Epithelial cell of prostate (primary cell): Measurements from ENCODE around the gene GRIK4.

Experiments used
- DNase-seq: peaks from one replicate; pipeline ENCODE4 v3.0.0-alpha.2; 2011; ENCODE audit warnings: low read depth, low spot score
- H3K27ac ChIP-seq: fragments of 450-650 bp; 2 replicates; pipeline ENCODE4 v1.5.1; 2017; ENCODE audit warnings: mild to moderate bottlenecking

The GRIK4 gene

DNA sequence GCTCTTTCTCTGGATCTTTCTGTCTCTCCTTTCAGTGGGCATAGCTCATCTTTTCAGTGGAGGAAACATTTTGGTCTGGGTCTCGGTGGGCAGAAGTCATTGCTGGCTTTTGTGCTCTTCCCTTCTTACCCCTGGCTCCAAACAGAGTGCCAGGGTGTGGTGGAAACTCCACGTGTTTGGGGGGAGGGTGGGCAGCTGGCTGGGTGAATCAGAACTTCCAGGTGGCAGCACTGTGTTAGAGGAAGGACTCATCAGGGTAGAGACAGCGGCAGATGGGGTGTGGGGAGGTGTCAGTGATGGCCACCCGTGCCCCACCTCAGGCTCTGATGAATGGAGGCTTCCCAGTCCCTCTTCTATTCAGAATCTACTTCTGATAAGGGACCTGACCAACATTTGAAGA lies 114.0 kb downstream of the GRIK4 start:
- no peak overlapping the region for H3K27ac ChIP-seq
- no peak for DNase-seq

DNA sequence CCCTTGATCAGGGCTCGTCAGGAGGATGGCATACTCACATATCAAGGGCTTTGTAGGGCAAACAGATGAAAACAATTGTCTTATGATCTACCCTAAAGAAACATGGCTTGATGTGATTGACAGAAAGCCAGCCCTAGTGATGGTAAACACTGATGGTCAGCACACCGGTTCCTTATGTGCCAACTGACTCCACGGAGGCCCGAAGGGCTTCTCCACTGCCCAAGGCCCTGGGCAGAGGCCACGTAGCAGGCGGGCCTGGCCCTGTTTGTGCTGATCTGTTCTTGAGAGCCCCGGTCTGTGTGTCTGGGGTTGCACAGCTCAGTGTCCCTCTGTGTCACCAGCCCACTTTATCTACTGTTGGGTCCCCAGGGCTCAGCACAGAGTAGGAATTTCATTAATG lies 115.2 kb downstream of the GRIK4 start:
- H3K27ac ChIP-seq = no peak overlapping the region
- DNase-seq = no peak

DNA sequence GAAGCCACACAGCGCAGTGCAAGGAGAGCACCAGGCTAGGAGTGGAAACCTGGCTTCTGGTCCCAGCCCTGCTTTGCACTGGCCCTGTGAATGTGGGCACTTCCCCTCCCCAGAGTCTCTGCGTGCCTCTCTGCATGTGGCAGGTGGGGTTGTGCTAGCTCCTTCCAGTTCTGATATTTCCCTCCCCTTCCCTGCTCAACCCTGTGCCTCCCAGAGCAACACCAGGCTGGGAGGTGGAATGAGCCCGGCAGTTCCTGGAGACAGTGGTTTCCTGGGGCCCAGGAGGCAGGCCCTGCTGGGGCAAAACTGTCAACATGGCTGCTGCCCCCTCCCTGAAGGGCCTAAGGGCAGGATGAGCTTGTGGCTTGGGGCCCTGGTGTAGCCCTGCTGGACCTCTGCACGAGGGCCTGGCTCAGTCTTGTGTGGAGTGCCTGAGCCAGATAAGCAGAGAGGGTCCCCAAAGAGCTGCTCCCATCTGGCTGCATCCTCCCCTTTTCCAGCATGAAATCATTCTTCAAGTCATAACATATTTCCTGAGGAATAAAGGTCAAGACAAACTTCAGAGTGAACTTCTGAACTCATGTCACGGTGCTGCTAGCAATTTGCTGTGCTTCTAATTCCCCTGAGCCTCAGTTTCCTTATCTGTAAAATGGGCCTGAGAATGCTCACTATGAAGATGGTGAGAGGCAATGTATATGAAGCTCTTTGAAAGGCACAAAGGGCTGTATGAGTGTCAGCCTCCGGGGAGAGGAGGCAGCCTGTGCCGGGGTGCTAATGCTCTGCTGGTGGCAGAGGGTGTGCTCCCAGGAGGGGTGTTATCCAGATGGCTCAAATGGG lies 116.0 kb downstream of the GRIK4 start:
- H3K27ac ChIP-seq = no peak overlapping the region

DNA sequence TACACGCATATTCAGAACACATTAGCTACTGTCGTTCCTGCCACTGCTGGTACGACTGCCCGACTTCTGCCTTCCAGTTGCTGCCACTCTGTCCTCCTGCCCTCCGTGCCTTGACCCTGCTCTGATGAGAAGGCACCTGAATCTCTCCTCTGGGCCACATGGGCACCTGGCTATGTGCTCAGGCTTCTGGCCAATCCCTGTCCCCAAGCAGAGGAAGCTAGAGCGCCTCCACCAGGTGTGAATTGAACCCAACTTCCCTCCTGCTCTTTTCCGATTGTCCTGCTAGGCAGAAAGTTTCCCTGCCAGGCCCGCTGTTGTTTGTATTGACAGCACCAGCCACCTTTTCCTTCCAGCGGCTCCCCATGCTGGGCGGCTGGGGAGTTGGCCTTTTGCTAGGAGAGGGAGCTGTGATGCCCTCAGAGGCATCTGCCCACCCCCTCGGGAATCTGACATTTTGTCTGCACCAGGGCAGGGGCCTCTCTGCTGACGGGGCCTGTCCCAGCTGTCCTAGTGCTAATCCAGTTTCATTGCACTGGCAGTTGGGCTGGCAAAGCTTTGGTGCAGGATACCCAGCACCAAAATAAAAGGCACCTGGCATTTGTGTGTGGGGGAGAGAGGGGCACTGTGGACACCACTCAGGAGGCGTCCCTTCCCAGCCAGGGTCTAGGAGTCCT lies 118.0 kb downstream of the GRIK4 start:
- no peak overlapping the region for H3K27ac ChIP-seq
- DNase-seq = no peak

More for the DNA sequence above, 116.0 kb downstream of the GRIK4 start:
- DNase-seq = no peak

DNA sequence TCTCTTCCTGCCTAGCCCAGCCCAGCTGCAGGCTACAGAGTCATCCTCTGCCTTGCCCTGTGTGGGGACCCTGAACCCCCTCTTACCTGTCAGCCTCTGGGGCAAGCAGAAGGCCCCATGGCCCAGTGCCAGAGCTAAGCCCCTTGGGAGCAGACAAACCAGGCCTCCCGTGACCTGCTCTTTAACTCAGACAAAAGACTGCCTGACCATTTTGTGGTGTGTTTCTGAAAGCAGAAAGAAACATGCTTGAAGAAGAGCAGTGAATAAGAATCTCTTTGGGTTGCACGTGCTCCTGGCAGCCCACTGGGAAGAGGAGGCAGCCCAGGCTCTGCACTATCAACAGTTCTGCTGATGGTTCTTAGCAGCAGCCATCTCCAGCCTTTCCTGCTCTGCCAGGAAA lies 118.6 kb downstream of the GRIK4 start:
- no peak for DNase-seq
- H3K27ac ChIP-seq = no peak overlapping the region

DNA sequence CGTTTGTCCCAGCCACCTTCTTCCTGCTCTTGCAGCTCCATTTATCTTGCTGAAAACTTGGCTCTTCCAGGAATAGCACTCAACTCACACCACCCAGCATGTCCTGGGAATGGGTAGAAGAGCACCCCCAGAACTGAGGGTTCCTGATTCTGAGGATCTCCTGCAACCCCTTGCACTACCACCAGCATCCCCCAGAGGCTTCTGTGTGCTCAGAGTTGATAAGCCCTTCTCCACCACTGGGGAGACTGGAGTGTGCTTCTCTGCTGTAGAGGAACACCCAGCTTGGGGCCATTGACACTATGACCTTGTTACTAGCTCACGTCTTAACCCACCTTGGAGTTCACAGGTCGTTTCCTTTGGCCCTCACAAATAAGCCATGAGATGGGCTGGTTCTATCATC lies 121.0 kb downstream of the GRIK4 start:
- H3K27ac ChIP-seq = no peak overlapping the region
- no peak for DNase-seq

DNA sequence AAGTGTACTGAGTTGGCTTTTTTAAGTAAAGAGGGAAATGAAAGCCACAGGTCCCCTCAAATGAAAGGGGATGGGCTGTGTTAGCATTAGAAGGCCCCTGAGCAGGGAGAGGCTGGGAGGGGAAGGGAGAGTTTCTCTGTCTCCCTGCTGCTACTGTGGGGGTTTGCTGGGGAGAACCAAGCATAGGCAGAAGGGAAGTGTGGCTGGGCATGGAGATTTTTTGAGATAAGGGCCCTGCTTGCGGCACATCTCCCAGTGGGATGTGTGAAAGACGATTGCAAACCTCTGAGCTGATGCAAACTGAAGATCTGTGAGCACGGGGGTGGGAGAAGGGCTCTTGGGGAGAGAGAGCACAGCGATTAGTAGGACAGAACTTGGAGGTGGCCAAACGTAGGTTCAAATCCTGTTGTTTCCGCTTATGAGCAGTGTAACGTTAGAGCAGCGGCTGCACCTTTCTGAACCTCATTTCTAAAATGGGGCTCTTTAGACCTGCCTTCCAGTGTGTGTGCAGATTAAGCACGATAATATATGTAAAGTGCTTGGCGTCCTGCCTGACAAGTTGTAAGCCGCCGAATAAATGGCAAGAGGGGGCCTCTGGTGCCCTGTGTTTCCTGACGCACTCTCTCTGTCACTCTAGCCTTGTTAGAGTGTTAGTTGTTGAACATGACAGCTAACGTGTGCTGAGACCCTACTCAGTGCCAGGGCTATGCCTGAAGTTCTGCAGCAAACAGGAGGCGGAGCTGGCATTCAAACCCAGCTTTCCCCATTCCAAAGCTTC lies 122.3 kb downstream of the GRIK4 start:
- no peak for DNase-seq
- no peak overlapping the region for H3K27ac ChIP-seq

DNA sequence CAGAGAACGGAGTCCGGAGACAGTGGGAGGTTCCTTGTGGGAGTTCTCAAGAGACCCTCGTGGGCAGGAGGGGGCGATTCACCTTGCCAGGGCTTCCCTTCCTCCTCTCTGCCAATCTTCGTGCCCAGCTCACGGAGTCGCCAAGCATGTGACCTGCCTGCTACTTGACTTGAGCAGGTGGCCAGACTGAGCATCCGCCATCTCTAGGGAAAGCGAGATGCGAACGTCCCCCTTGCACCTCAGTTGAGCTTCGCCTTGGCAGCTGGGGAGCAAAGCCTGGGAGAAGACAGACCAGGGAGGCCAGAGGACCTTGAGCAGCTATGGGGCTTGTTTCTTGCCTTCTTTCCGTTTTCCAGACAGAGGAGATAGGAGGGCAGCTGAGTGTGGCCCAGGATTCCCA lies 123.2 kb downstream of the GRIK4 start:
- H3K27ac ChIP-seq = no peak overlapping the region
- DNase-seq = no peak

DNA sequence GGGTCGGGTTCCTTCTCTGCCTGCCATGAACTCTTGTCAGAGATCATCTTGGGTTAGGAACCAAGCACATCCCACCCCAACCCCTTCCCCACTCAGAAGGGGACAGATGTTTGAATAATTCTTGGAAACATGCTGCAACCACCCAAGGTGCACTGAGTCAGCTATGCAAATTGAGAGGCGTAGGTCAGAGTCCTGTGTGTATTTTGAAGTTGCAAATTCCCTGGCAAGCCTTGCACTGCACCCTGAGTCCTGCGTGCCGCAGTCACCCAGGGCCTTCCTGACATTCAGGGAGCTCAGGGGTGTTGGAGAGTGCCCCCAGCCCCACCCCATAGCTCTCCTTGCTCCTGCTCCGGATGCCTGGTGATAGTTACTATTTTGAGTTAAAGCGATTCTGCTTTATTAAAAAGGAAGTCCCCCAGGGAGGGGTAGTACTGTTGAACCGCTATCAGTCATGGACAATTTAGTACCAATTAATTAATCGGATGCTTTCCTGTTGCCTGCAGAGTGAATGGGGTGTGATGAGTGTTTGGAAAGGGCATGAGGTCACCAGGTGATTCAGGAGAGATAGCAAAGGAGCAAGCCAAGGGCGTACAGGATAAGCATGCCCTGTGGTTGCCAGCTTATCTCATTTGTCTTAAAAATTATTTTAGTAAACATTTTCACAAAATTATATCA lies 123.7 kb downstream of the GRIK4 start:
- DNase-seq = no peak
- no peak overlapping the region for H3K27ac ChIP-seq

DNA sequence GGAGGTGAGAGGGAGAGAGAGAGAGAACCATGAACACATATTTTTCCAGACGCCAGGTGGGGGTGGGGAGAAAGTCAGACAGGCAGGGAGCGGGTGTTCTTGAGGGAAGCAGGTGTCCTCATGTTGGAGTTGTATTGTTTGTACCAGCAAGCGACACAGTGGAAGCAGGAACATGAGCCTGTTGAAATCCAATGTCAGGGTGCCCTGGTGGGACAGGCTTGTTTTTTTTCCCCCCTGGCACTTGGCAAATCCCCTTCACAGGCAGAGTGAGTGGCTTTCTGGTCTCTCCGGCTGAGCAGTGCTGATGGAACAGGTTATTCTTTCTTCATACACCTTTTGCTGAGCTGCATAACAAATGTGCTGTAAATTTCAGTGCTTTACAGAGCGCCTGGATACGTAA lies 125.6 kb downstream of the GRIK4 start:
- DNase-seq = no peak
- H3K27ac ChIP-seq = no peak overlapping the region

DNA sequence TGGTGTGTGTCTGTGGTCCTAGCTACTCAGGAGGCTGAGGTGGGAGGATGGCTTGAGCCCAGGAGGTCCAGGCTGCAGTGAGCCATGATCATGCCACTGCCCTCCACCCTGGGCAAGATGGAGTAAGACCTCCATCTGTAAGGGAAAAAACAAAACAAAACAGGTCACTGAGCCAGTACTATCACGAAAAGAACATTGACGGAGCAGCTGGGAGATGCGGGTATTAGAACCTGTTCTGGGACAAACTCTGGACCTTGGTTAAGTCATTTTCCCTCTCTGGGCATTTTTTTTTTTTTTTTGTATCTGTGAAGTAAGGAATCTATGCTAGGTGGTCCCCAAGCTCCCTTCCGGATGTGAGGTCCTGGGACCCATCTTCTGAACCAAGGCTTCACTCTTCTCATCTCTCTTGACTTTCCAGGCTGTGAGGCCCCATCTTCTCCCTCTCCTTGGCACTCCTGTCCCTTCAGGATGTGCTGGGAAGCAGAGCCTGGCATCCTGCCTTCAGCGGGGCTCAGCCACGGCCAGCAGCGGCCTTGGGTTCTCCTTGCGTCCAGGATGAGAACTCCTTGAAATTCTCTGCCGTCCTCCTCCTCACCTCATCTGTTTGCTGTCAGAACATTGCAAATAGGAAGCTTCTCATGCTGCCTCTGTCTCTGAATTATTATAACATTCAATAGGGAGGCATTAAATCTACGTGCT lies 130.8 kb downstream of the GRIK4 start:
- no peak overlapping the region for H3K27ac ChIP-seq
- DNase-seq = no peak

DNA sequence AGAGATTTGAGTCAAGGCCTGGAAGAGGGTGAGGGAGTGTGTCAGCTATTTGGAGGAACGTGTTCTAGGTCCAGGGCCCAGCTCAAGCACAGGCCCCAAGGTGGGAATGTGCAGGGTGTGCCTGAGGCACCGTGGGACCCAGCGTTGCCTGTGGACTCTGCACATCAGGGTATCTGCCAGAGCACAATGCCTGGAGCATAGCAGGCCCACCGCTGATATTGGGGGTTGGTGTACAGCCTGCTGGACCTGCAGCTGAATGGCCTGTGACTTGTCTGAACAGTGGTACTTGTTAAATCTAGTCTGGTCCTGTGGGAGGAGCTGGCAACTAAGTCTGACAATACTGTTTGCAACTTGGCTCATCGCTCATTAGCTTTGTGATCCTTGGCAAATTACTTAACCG lies 131.7 kb downstream of the GRIK4 start:
- no peak overlapping the region for H3K27ac ChIP-seq
- no peak for DNase-seq

DNA sequence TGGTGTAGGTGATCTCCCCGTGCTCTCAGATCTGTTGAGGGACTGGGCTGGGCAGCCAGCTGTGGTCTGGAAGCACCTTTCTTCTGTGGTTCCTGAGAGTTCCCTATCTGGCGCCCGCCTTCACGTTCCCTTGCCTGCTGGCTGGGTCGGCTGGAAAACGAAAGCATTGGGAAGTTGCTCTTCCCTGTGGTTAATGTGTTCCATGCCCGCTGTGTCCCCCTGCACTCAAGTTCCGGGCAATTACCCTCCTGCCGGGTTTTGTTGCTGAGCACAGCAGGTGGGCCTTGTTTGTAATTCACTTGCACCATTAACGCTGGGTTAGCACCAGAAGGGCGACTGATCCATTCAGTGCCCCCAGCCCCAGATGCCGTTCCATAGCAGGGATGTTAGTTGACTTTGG lies 134.1 kb downstream of the GRIK4 start:
- H3K27ac ChIP-seq = no peak overlapping the region
- no peak for DNase-seq

DNA sequence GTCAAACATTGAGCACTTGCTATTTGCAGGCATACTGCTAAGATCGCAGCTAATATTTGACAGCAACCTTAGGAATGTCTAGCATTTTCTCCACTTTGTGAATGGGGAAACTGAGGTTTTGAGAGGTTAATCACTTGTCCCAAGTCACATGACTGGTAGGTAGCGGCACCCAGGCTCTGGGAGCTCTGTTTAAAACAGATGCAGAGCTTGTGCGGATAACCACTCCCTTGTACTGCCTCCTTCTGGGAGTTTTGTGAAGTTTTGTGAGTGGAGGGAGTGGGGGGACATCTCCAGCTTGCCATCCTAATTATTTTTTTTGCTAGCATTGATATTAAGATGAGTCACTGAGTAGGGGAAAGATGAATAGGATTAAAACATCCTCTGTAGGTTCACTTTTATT lies 134.7 kb downstream of the GRIK4 start:
- no peak for DNase-seq
- H3K27ac ChIP-seq = no peak overlapping the region

DNA sequence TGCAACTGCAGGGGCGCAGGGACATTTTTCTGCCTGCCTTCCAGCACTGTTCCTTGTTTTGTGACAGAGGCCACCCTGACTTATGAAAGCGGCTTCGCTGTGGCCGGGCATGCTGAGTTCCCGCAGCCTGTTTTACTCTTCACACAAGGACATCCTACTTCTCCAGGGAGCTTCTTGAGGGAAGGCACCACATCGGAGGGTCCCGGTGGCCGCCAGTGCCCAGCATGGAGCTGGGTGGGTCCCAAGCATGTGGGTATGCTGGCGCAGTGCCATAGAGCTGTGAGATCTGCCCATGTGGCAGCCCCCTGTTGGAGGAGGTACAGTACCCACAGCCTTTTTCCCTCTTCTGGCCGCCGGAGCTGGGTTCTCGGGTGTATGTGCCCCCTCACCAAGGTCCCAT lies 136.1 kb downstream of the GRIK4 start:
- H3K27ac ChIP-seq = no peak overlapping the region
- no peak for DNase-seq

DNA sequence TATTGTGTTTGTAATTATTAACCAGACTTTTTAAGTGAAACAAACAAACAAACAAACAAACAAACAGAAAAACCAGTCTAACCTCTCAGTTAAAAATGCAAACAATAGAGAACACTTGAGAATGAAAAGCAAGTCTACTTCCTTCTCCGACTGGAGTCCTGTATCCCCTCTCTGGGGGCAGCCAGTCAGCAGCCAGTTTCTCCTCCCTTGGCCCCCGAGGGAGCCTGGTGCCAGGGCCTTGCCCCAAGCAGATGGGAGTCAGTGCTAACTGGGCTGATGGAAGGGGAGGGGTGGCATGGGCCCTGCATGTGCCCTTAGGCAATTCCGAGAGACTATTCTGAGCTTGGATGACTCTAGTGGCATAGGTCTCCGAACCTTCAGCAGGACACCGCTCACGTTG lies 137.2 kb downstream of the GRIK4 start:
- H3K27ac ChIP-seq = no peak overlapping the region
- no peak for DNase-seq

DNA sequence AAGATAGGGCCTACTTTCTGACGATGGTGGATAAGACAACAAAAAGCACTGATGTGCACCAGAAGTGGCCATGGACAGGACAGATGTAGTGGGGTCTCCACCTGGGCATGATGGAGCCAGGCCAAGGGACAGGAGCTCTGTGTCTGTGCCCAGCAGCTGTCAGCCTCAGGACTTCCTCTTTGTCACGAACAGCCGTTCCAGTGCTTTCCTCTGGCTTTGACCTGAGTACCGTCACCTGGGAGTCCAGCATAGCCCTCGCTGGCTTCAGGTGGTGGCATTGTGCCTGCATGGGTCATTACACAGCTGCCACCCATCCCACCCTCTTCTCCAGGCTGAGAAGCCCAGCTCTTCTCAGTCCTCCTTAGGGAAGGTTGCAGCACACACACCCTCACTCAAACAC lies 137.8 kb downstream of the GRIK4 start:
- H3K27ac ChIP-seq = no peak overlapping the region
- no peak for DNase-seq

DNA sequence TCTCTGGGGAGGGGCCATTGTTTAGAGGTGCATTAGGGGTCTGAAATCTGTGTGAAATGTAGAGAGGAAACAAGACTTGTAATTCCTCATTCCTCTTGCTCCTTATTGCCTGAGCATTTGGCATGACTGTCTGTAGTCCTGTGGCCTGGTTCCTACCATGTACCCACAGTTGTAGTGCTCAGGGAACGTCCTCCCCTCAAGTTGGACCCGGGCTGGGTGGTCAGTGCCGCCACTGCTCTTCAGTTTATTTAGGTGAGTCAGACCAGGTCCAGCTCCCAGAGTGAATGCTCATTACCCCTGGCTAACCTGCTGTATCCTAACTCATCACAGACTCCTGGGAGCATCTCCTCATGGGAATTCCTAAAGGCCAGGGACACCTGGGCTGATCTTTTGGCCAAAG lies 139.8 kb downstream of the GRIK4 start:
- DNase-seq = no peak
- H3K27ac ChIP-seq = no peak overlapping the region

DNA sequence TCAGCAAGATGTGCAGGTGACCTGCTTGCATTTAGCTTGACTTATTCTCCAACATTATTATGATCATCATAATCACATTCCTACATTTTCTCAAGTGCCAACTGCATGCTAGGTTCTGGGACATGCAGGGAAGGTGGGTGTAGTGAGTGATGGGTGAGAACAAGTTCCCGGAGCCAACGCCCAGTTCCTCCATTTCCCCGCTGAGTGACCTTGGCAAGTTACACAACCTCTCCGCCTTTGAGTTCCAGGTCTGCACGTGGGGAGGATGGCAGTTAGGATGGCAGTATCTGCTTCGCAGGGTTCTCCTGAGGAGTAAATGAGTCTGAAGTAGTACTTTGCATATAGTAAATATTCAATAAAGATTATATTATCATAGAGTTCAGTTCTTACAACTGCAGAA lies 140.3 kb downstream of the GRIK4 start:
- H3K27ac ChIP-seq = no peak overlapping the region
- no peak for DNase-seq

DNA sequence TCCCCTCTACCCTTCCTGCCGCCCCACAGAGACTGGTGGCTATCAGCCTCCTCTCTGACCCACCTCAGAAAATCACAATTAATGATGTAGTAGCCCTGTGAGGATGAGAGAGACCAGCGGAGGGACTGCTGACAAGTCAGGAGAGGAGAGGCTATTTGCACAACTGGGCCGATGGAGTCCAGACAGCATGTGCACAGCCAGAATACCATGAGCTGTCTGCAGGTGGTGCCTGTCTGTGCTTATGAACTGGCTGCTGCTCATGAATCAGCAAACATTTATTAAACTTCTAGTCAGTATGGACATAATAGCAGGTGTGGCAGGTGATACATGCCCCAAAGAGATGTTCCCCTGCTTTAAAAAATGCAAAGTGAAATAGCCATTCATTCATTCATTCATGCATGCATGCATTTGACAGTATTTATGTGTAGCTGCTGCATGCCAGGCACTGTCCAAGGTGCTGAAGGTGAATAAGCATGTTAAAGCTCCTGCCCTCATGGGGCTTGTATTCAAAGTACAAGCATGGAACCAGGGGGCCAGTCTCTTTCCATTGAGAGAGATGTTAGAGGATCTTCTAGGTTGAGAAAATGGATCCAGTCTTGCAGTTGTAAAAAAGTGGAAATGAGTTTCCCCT lies 141.3 kb downstream of the GRIK4 start:
- DNase-seq = no peak
- H3K27ac ChIP-seq = no peak overlapping the region
